Neural progenitor cell (in vitro differentiated cells): ENCODE measurements around the gene USP25. TPM values are rescaled to one million over a fixed set of nuclear protein-coding genes. Genes with fewer than 3 reads are reported as not detected.

ENCODE experiments used
- DNase-seq: peaks from one replicate; pipeline ENCODE4 v3.0.0-alpha.2; 2016; ENCODE audit warnings: low spot score
- H2AFZ ChIP-seq: fragments of 200-600 bp; sonication (generic); replicated peaks from 2 replicates; pipeline ENCODE4 v1.6.1; 2016; ENCODE audit warnings: antibody characterized with exemption
- H3F3A ChIP-seq: fragments of 200-600 bp; sonication (generic); 2 replicates; pipeline ENCODE4 v1.6.1; 2016; ENCODE audit warnings: antibody characterized with exemption, low read depth
- H3K27ac ChIP-seq: fragments of 200-600 bp; sonication (generic); 2 replicates; pipeline ENCODE4 v1.5.1; 2016; ENCODE audit warnings: mild to moderate bottlenecking
- H3K27me3 ChIP-seq: fragments of 200-600 bp; sonication (generic); 2 replicates; pipeline ENCODE4 v1.6.1; 2016; ENCODE audit warnings: mild to moderate bottlenecking, moderate library complexity
- H3K36me3 ChIP-seq: fragments of 200-600 bp; sonication (generic); 2 replicates; pipeline ENCODE4 v1.5.1; 2016
- H3K4me1 ChIP-seq: fragments of 200-600 bp; sonication (generic); 2 replicates; pipeline ENCODE4 v1.6.1; 2016; ENCODE audit warnings: mixed run types
- H3K4me2 ChIP-seq: fragments of 200-600 bp; sonication (generic); 2 replicates; pipeline ENCODE4 v1.6.1; 2016
- H3K4me3 ChIP-seq: fragments of 200-600 bp; sonication (generic); 2 replicates; pipeline ENCODE4 v1.5.1; 2016
- H3K79me2 ChIP-seq: fragments of 200-600 bp; sonication (generic); 2 replicates; pipeline ENCODE4 v1.6.1; 2016; ENCODE audit warnings: low read depth
- H3K9ac ChIP-seq: fragments of 200-600 bp; sonication (generic); 2 replicates; pipeline ENCODE4 v1.6.1; 2016
- H3K9me3 ChIP-seq: fragments of 200-600 bp; sonication (generic); 2 replicates; pipeline ENCODE4 v1.5.1; 2016; ENCODE audit warnings: low read depth
- H4K20me1 ChIP-seq: fragments of 200-600 bp; sonication (generic); 2 replicates; pipeline ENCODE4 v1.6.1; 2016; ENCODE audit warnings: low read depth
- H3K27ac Mint-ChIP-seq: 3 replicates; pipeline ENCODE4 v1.8.0; 2021; ENCODE audit warnings: mixed read lengths
- H3K27me3 Mint-ChIP-seq: 2 replicates; pipeline ENCODE4 v1.8.0; 2022; ENCODE audit warnings: low read depth, mild to moderate bottlenecking, inconsistent platforms, moderate library complexity, mixed read lengths; ENCODE audit not compliant: insufficient read depth
- H3K36me3 Mint-ChIP-seq: 3 replicates; pipeline ENCODE4 v1.8.0; 2021; ENCODE audit warnings: mixed read lengths
- H3K4me1 Mint-ChIP-seq: 3 replicates; pipeline ENCODE4 v1.8.0; 2021; ENCODE audit warnings: mixed read lengths
- H3K4me3 Mint-ChIP-seq: 3 replicates; pipeline ENCODE4 v1.8.0; 2021; ENCODE audit warnings: mild to moderate bottlenecking, moderate library complexity, mixed read lengths
- H3K9me3 Mint-ChIP-seq: 3 replicates; pipeline ENCODE4 v1.8.0; 2020; ENCODE audit warnings: mixed read lengths
- CTCF ChIP-seq: fragments of 200-600 bp; sonication (generic); IDR thresholded peaks from 2 replicates; pipeline ENCODE4 v1.5.1; 2017; ENCODE audit warnings: antibody characterized with exemption, mild to moderate bottlenecking
- EZH2 ChIP-seq: fragments of 200-600 bp; sonication (generic); IDR thresholded peaks from 2 replicates; pipeline ENCODE4 v1.6.1; 2017; ENCODE audit warnings: antibody characterized with exemption, mild to moderate bottlenecking, moderate library complexity
- EZH2phosphoT487 ChIP-seq: fragments of 200-600 bp; sonication (generic); IDR thresholded peaks from 2 replicates; pipeline ENCODE4 v1.6.1; 2017; ENCODE audit warnings: antibody characterized with exemption
- total RNA-seq: library from RNA; depleted of rRNA; stranded (reverse); fragments of >200 nt; gene quantifications from 2 replicates; pipeline ENCODE4 v1.2.3, GENCODE V29; 2015; ENCODE audit warnings: low replicate concordance

The USP25 gene
- total RNA-seq, 1 donor from 2014 or later, result 36.4 TPM

GRCh38 chr21:15759469-15759868, 29.7 kb downstream of the USP25 start:
- Histone ChIP-seq H3K4me3 (no peak overlapping the region), H3K79me2 (peaks cover 85% of the 10 kb centered on the region), H3F3A (no peaks in the 10 kb centered on the region), H3K9ac (no peak overlapping the region), H3K36me3 (no peaks in the 10 kb centered on the region), H3K27ac (no peak overlapping the region), H3K4me2 (no peak overlapping the region), H3K9me3 (no peaks in the 10 kb centered on the region), H3K4me1 (peaks cover 14% of the 10 kb centered on the region), H2AFZ (no peak overlapping the region), H4K20me1 (no peaks in the 10 kb centered on the region), H3K27me3 (no peaks in the 10 kb centered on the region)
- no peaks in the 10 kb centered on the region for H3K4me1 Mint-ChIP-seq
- H3K36me3 Mint-ChIP-seq, result peaks cover 64% of the 10 kb centered on the region
- no peak overlapping the region for H3K4me3 Mint-ChIP-seq
- H3K27ac Mint-ChIP-seq, result no peak overlapping the region
- peaks cover 71% of the 10 kb centered on the region for H3K9me3 Mint-ChIP-seq
- H3K27me3 Mint-ChIP-seq, result peaks cover 7% of the 10 kb centered on the region
- TF ChIP-seq CTCF (no peak), EZH2phosphoT487 (no peak), EZH2 (no peak)
- DNase-seq, result no peak

GRCh38 chr21:15761507-15762100, 31.8 kb downstream of the USP25 start:
- Histone ChIP-seq H3K27ac (no peak overlapping the region), H3K9me3 (no peaks in the 10 kb centered on the region), H3K27me3 (no peaks in the 10 kb centered on the region), H3K9ac (no peak overlapping the region), H3K4me3 (no peak overlapping the region), H3K4me2 (no peak overlapping the region), H2AFZ (no peak overlapping the region), H3K4me1 (peaks cover 8% of the 10 kb centered on the region), H3K36me3 (no peaks in the 10 kb centered on the region), H4K20me1 (no peaks in the 10 kb centered on the region), H3K79me2 (peaks cover 67% of the 10 kb centered on the region), H3F3A (peaks cover 4% of the 10 kb centered on the region)
- Mint-ChIP-seq H3K4me3 (no peak overlapping the region), H3K36me3 (peaks cover 58% of the 10 kb centered on the region), H3K4me1 (no peaks in the 10 kb centered on the region), H3K27me3 (peaks cover 7% of the 10 kb centered on the region), H3K9me3 (peaks cover 54% of the 10 kb centered on the region), H3K27ac (no peak overlapping the region)
- TF ChIP-seq EZH2phosphoT487 (no peak), EZH2 (no peak), CTCF (no peak)
- no peak for DNase-seq

DNA sequence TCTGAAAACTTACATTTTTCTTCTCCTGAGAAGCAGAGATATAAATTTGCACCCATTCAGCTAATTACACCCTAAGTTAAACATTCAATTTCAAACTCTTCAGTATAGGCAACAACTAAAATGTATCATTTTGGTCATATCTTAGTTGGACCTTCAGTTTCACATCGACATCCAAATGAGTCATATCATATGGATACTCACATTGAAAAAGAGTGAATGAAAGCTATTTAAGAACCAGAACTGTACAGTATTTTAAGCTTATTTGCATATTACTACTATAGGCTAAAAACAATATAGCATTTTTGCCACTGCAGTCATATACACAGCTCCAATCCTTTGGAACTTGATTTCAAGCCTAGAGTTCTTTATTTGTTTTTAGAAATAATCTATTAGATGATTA, 33.6 kb downstream of the USP25 start:
- H3K36me3 Mint-ChIP-seq, result peaks cover 51% of the 10 kb centered on the region

More for the DNA sequence above, 33.6 kb downstream of the USP25 start:
- Mint-ChIP-seq H3K27ac (no peak overlapping the region), H3K27me3 (peaks cover 5% of the 10 kb centered on the region), H3K4me3 (no peak overlapping the region), H3K4me1 (no peaks in the 10 kb centered on the region), H3K9me3 (peaks cover 37% of the 10 kb centered on the region)
- H3K9me3 ChIP-seq, result no peaks in the 10 kb centered on the region
- no peak overlapping the region for H3K4me3 ChIP-seq
- H2AFZ ChIP-seq, result no peak overlapping the region
- no peak for DNase-seq
- TF ChIP-seq CTCF (no peak), EZH2phosphoT487 (no peak), EZH2 (no peak)
- H3F3A ChIP-seq, result peaks cover 4% of the 10 kb centered on the region
- no peaks in the 10 kb centered on the region for H3K27me3 ChIP-seq
- no peak overlapping the region for H3K4me2 ChIP-seq
- peaks cover 50% of the 10 kb centered on the region for H3K79me2 ChIP-seq
- peaks cover 8% of the 10 kb centered on the region for H3K4me1 ChIP-seq
- H3K27ac ChIP-seq, result no peak overlapping the region
- no peaks in the 10 kb centered on the region for H4K20me1 ChIP-seq
- H3K9ac ChIP-seq, result no peak overlapping the region
- H3K36me3 ChIP-seq, result no peaks in the 10 kb centered on the region
